ENCODE measurements around the gene TANGO6.

TANGO6 gene

GRCh38 chr16:69084289-69084688 lies 241.0 kb downstream of the TANGO6 start:
- FAIRE-seq: no peak

GRCh38 chr16:69085032-69085695 lies 241.8 kb downstream of the TANGO6 start:
- no peak for DNase-seq (ENCODE audit: insufficient read length, low spot score)
- no peak for FAIRE-seq

More at GRCh38 chr16:69084289-69084688, 241.0 kb downstream of the TANGO6 start:
- no peak for DNase-seq (ENCODE audit: insufficient read length, low spot score)

GRCh38 chr16:69087161-69087581 lies 243.8 kb downstream of the TANGO6 start:
- no peak for FAIRE-seq
- no peak for DNase-seq (ENCODE audit: insufficient read length, low spot score)

GRCh38 chr16:69088684-69089083 lies 245.4 kb downstream of the TANGO6 start:
- FAIRE-seq: no peak
- no peak for DNase-seq (ENCODE audit: insufficient read length, low spot score)

- FAIRE-seq (peak; percentile 21), DNase-seq (ENCODE audit: insufficient read length, low spot score) (no peak)
Measured at GRCh38 chr16:69089091-69089910, 246.0 kb downstream of the TANGO6 start.

- no peak for DNase-seq (ENCODE audit: insufficient read length, low spot score)
- FAIRE-seq: no peak
Measured at GRCh38 chr16:69093974-69094373, 250.6 kb downstream of the TANGO6 start.

- DNase-seq (ENCODE audit: insufficient read length, low spot score) (no peak), FAIRE-seq (no peak)
Measured at GRCh38 chr16:69094501-69094900, 251.2 kb downstream of the TANGO6 start.

GRCh38 chr16:69095193-69095592 lies 251.9 kb downstream of the TANGO6 start:
- FAIRE-seq (no peak), DNase-seq (ENCODE audit: insufficient read length, low spot score) (no peak)

GRCh38 chr16:69100071-69100691 lies 256.9 kb downstream of the TANGO6 start:
- no peak for FAIRE-seq
- no peak for DNase-seq (ENCODE audit: insufficient read length, low spot score)

- peak; percentile 78 for FAIRE-seq
- DNase-seq (ENCODE audit: insufficient read length, low spot score): peak; percentile 70
Measured at GRCh38 chr16:69105501-69106361, 262.4 kb downstream of the TANGO6 start, which contains the start of gene HAS3. Gene HAS3, plus strand, starts transcription at chr16:69105653. Its CDS starts 3,743 bp downstream, at chr16:69109396.

GRCh38 chr16:69106491-69107315 lies 263.4 kb downstream of the TANGO6 start:
- DNase-seq (ENCODE audit: insufficient read length, low spot score): peak; percentile 48
- no peak for FAIRE-seq

GRCh38 chr16:69107316-69107962 lies 264.1 kb downstream of the TANGO6 start:
- FAIRE-seq: no peak
- DNase-seq (ENCODE audit: insufficient read length, low spot score): no peak

- no peak for FAIRE-seq
- DNase-seq (ENCODE audit: insufficient read length, low spot score): no peak
Measured at GRCh38 chr16:69108064-69108904, 265.0 kb downstream of the TANGO6 start.

- FAIRE-seq (no peak), DNase-seq (ENCODE audit: insufficient read length, low spot score) (no peak)
Measured at GRCh38 chr16:69108905-69109252, 265.5 kb downstream of the TANGO6 start.

- FAIRE-seq: no peak
- DNase-seq (ENCODE audit: insufficient read length, low spot score): no peak
Measured at GRCh38 chr16:69109486-69110270, 266.3 kb downstream of the TANGO6 start.

- FAIRE-seq (no peak), DNase-seq (ENCODE audit: insufficient read length, low spot score) (no peak)
Measured at GRCh38 chr16:69110406-69110805, 267.1 kb downstream of the TANGO6 start.

- FAIRE-seq (no peak), DNase-seq (ENCODE audit: insufficient read length, low spot score) (no peak)
Measured at GRCh38 chr16:69111216-69111875, 268.0 kb downstream of the TANGO6 start.
